GM18520 (cell line): ENCODE data around the gene THOC3.
"Not testable (repeated sequence)": the region's sequence is repeated elsewhere in the genome, so short reads cannot be mapped to it uniquely, and the experiment has no call there.

ENCODE experiments used
- ATAC-seq: cut with Tn5 transposase; IDR thresholded peaks from one replicate; pipeline ENCODE4 v1.9.1; 2021; ENCODE audit not compliant: unreplicated experiment

THOC3 gene, protein sequence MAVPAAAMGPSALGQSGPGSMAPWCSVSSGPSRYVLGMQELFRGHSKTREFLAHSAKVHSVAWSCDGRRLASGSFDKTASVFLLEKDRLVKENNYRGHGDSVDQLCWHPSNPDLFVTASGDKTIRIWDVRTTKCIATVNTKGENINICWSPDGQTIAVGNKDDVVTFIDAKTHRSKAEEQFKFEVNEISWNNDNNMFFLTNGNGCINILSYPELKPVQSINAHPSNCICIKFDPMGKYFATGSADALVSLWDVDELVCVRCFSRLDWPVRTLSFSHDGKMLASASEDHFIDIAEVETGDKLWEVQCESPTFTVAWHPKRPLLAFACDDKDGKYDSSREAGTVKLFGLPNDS

DNA sequence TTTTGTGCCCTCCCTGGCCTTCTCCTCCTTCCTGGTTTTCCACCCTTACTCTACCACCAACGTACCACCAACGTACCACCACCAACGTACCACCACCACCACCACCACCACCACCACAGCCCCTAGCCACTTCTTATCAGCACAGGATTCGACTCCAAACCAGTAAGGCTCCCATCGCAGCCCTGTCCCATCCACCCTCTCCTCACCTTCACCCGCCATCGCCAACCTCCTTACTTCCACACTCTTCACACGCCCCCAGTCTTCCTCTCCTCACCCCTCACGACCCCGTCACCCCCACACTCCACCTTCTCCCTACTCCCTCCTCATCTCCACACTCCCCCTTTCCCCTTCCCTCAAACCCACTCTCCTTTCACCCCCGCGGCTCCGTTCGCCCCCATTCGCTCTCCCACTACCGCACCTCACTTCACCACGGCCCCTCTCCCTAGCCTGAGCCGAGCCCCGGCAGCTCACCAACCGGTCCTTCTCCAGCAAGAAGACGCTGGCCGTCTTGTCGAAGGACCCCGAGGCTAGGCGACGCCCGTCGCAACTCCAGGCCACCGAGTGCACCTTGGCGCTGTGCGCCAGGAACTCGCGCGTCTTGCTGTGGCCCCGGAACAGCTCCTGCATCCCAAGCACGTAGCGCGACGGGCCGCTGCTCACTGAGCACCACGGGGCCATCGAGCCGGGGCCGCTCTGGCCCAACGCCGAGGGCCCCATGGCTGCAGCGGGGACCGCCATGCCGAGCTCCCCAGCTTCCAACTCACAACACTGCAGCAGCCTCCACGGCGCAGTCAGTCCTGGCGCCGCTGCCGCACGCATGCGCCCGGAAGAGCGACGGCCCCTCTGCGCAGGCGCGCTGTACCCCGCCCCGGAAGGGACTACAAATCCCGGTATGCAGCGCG is at the start of gene THOC3:
Gene THOC3 (minus strand): TSS at position 845 of the 902 bp plus-strand sequence. CDS start 107 bp downstream, at position 738.
- peak; percentile 99 for ATAC-seq

DNA sequence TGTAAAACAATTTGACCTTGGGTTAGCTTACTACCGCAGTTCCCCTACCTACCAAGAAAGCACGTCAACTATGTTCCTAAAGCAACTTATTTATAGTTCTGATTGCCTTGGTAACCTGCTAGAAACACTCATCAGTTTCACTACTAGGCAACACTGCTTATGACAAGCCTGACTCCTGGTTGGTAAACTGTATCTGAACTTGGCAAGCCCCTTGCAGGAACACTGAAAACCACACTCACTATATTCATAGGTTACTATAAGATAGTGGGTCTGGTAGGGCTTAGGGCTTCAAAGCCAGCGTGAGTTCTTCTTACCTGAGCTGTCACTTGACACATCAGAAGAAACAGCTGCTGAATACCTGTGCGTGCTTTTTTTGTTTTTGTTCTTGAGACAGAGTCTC is 49.2 kb upstream of the THOC3 start:
- ATAC-seq: not testable (repeated sequence)

GRCh38 chr5:176014360-176014759 is 46.2 kb upstream of the THOC3 start:
- ATAC-seq: not testable (repeated sequence)

DNA sequence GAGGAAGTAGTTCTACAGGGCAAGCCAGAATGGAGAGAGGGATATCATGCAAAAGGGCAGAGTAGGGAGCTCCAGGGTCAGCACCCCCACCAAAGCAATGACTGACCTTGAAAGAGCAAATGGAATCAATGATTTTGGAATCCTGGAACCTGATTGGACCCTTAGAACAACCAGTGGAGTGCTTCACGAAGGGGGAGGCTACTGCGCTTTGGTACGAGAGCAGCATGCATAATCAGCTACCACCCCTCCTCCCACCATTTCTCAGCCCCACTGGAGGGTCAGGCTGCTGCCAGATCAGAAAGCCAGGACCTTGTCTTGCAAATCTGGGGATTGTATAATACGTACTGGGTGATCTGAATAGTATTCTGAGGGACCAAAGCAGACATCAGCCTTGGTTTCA is 43.0 kb upstream of the THOC3 start:
- not testable (repeated sequence) for ATAC-seq

GRCh38 chr5:176010202-176010601 is 42.1 kb upstream of the THOC3 start:
- not testable (repeated sequence) for ATAC-seq

- ATAC-seq: not testable (repeated sequence)
Observed at GRCh38 chr5:176007220-176007619, 39.1 kb upstream of the THOC3 start.

GRCh38 chr5:176006819-176007218 is 38.7 kb upstream of the THOC3 start:
- ATAC-seq: not testable (repeated sequence)

DNA sequence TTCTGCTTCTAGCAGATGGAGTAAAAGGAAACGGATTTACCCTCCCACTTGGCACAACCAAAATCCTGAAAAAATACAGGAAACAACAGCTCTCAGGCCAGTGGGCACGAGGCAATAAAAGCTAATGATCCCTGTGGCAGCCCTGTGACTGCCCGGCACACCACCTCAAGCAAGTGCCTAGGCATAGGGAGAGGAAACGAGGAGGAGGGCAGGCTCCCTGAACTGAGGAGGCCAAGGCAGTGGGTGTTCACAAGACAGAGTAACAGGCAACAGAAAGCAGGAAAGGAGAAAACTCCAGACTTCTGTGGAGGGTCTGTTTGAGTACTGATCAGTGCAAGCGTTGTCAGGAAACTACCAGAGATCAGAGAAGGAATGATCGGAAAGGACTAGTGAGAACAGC is 29.9 kb upstream of the THOC3 start:
- ATAC-seq: not testable (repeated sequence)

DNA sequence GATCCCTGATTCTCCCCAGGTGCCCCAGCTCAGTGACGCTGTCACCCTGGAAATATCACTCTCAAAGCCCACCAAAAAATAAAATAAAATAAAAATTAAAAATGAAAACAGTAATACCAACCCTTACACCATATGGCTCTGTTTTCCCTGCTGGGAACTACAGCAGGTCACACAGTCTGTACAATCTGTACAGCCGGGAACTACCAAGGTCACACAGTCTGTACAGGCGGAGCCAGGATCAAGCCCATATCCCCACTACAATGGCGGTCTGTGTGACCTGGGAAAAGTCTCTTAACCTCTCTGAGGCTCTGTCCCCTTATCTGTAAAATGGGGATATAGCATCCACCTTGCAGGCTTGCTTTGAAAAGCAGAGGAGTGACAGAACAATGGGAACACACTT is 29.4 kb upstream of the THOC3 start:
- not testable (repeated sequence) for ATAC-seq

GRCh38 chr5:175996791-175997190 is 28.7 kb upstream of the THOC3 start:
- not testable (repeated sequence) for ATAC-seq

DNA sequence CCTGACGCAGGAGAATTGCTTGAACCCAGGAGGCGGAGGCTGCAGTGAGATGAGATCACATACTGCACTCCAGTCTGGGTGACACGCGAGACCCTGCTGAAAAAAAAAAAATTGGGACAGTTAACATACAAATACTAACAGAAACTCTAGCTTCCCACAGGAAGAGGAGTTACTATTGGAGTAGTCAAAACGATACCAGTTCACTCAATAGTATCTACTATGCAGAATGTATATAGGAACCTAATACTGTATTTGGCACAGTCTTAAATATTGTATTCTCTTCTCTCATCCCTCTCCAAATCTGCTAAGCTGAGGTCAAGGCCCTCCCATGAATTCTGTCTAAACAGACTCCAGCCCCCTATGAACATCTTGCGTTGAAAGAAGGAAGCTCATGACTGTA is 27.4 kb upstream of the THOC3 start:
- not testable (repeated sequence) for ATAC-seq

DNA sequence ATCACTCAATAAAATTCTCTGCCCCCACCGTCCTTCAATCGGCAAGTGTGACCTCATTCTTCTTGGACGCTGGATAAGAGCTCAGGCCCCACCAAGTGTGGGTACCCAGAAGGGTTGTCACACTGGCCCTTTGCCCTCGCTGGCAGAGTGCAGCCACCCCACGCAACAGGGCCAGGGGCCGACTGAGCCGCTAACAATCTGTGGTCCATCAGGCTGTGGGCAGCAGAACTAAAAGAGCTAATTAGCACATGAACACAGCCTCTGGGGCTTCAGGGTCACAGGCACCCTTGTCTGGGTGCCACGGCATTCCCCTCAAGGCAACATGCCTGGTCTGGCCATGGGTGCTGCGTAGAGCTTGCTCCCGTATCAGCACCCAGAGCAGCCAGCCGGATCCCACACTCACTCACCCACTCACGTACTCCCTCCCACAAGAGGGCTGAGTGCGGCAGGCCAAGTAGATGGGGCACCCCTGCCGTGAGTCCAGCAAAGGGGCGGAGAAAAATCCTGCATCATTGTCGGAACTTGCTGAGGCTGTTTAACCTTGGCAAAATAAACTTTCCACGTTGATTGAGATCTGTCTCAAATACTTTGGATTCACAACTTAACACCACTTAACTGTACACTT is 11.4 kb upstream of the THOC3 start:
- ATAC-seq: not testable (repeated sequence)

- peak; percentile 13 for ATAC-seq
Observed at GRCh38 chr5:175968381-175968780, 266 bp upstream of the THOC3 start.

- ATAC-seq: not testable (repeated sequence)
Observed at GRCh38 chr5:175962329-175962728, 5.8 kb downstream of the THOC3 start.

- not testable (repeated sequence) for ATAC-seq
Observed at GRCh38 chr5:175960228-175960627, 7.9 kb downstream of the THOC3 start.

DNA sequence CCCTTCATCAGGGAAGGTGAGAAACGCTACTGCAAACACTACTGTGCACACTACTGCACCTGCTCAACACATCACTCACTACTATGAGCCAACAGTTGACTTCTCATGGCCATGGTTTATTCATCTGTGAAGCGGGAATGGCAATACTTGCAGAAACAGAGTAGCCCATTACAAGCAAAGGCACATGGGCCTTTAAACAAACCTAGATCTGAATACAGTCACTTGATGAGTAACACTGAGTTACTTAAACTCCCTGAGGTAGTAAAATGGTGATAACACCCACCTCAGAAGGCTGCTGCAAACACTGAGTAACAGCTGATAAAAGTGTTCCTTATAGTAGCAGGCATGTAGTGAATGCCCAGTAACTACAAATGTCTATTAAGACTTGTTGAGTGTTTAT is 9.6 kb downstream of the THOC3 start:
- ATAC-seq: not testable (repeated sequence)

DNA sequence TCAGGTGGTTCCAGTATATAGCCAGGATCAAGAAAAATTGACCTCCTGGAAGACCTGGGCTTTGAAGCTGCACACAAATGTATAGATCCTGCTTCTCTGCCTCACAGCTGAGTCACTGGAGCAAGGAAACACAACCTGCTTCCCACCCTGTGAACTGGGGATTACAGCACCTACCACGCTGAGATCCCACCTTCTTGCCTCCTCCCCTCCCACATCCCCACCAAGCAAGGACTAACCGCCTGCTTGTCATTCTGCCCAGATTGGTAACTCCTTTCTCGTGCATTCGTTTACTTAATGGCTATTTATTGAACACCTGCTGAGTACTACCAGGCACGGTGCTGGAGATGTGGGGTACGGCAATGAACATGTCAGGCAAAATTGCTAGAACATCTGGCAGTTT is 14.0 kb downstream of the THOC3 start:
- not testable (repeated sequence) for ATAC-seq

DNA sequence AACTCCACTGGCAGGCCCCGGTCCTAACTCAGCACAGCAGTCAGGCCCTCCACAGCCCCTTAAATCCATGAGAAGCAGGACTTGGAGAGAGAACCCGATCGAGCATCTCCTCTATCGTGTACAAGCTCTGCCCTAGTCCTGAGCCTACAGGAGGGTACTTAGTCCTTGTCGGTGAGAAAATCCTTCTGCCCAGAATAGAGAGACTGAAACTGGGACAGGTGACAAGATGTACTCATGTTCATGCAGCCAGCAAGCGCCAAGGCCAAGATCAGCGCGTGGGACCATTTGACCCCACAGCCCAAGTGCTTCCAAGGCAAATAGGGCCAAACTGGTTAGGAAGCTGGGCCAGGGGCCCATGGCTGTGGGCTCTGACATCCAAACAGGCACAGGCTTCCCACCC is 15.3 kb downstream of the THOC3 start:
- ATAC-seq: not testable (repeated sequence)

DNA sequence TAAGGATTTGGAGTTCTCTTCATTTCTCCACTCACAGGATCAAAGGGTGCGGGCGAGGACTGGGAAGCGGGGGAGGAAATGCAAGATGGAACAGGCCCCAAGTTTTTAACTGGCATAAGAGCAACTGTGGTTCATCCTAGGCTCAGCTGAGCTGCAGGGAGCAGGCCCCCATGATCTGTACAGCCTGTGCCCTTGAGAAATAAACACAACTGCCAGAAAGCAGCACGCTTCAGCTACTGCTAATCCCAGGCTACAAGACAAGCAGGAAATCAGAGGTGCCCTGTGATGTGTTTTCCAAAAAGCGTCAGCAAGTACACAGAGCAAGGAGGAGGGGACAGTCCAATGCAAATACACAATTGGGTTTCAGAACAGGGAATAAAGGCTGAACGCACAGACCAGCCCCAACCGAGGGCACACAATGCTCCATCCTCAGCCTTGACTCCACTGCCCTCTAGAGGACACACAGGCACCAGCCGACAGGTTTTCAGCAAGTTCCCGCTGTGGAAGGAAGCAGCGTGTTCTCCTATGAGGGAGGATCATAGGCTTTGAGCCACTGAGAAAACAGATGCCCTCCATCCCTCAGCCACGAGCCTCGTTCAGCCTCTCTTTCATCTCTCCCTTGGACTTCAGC is 16.7 kb downstream of the THOC3 start:
- ATAC-seq: not testable (repeated sequence)

GRCh38 chr5:175948329-175949108 is 19.6 kb downstream of the THOC3 start:
- ATAC-seq: not testable (repeated sequence)
